Neural crest cell (in vitro differentiated cells): ENCODE data around the gene DGKH. TPM values are rescaled to one million over a fixed set of nuclear protein-coding genes. Genes with fewer than 3 reads are reported as not detected.
"Not testable (repeated sequence)": the region's sequence is repeated elsewhere in the genome, so short reads cannot be mapped to it uniquely, and the experiment has no call there.

Source experiments
- DNase-seq: peaks from one replicate; pipeline ENCODE4 v3.0.0; 2021; ENCODE audit warnings: low read depth, mixed read lengths, low spot score
- H3K27ac Mint-ChIP-seq: one replicate; pipeline ENCODE4 v1.8.0; 2021; ENCODE audit warnings: mild to moderate bottlenecking, mixed read lengths; ENCODE audit not compliant: unreplicated experiment
- H3K27me3 Mint-ChIP-seq: 2 replicates; pipeline ENCODE4 v1.8.0; 2021; ENCODE audit warnings: low read depth, mild to moderate bottlenecking, mixed read lengths
- H3K36me3 Mint-ChIP-seq: 2 replicates; pipeline ENCODE4 v1.8.0; 2021; ENCODE audit warnings: low read depth, mild to moderate bottlenecking, mixed read lengths
- H3K4me1 Mint-ChIP-seq: 2 replicates; pipeline ENCODE4 v1.8.0; 2021; ENCODE audit warnings: mixed read lengths
- H3K4me3 Mint-ChIP-seq: one replicate; pipeline ENCODE4 v1.8.0; 2021; ENCODE audit warnings: mild to moderate bottlenecking, mixed read lengths
- H3K9me3 Mint-ChIP-seq: 2 replicates; pipeline ENCODE4 v1.8.0; 2021; ENCODE audit warnings: mixed read lengths
- CTCF ChIP-seq: fragments of 200-600 bp; sonication (generic); conservative IDR thresholded peaks from 2 replicates; pipeline ENCODE4 v1.5.0; 2021; ENCODE audit warnings: antibody characterized with exemption, mild to moderate bottlenecking
- total RNA-seq: library from RNA; stranded (reverse); gene quantifications from 2 replicates; pipeline ENCODE4 v1.2.1, GENCODE V29; 2021

The DGKH gene
- total RNA-seq, 1 donor from 2014 or later, result 12.4 TPM

- peaks cover 19% of the 10 kb centered on the region for H3K36me3 Mint-ChIP-seq
- DNase-seq, result no peak
- no peak overlapping the region for H3K4me3 Mint-ChIP-seq
- H3K9me3 Mint-ChIP-seq, result peaks cover 4% of the 10 kb centered on the region
- H3K27me3 Mint-ChIP-seq, result no peaks in the 10 kb centered on the region
- no peak for TF ChIP-seq CTCF
- H3K27ac Mint-ChIP-seq, result no peak overlapping the region
- peaks cover 9% of the 10 kb centered on the region for H3K4me1 Mint-ChIP-seq
Observed at GRCh38 chr13:42223681-42224080, 175.2 kb downstream of the DGKH start.

- Mint-ChIP-seq H3K27ac (no peak overlapping the region), H3K4me3 (no peak overlapping the region), H3K9me3 (peaks cover 4% of the 10 kb centered on the region), H3K36me3 (peaks cover 19% of the 10 kb centered on the region), H3K27me3 (no peaks in the 10 kb centered on the region), H3K4me1 (peaks cover 9% of the 10 kb centered on the region)
- no peak for DNase-seq
- no peak for TF ChIP-seq CTCF
Observed at GRCh38 chr13:42225051-42225450, 176.6 kb downstream of the DGKH start.

GRCh38 chr13:42226759-42227158, 178.3 kb downstream of the DGKH start:
- not testable (repeated sequence) for H3K9me3 Mint-ChIP-seq, DNase-seq, H3K4me1 Mint-ChIP-seq, H3K27me3 Mint-ChIP-seq, H3K4me3 Mint-ChIP-seq, H3K27ac Mint-ChIP-seq
- peaks cover 19% of the 10 kb centered on the region for H3K36me3 Mint-ChIP-seq

GRCh38 chr13:42228527-42228926, 180.1 kb downstream of the DGKH start:
- DNase-seq, result no peak

GRCh38 chr13:42229287-42229686, 180.8 kb downstream of the DGKH start:
- H3K27ac Mint-ChIP-seq, result no peak overlapping the region
- H3K4me1 Mint-ChIP-seq, result peaks cover under 1% of the 10 kb centered on the region
- no peak for DNase-seq
- H3K27me3 Mint-ChIP-seq, result no peaks in the 10 kb centered on the region
- no peak for TF ChIP-seq CTCF
- H3K36me3 Mint-ChIP-seq, result peaks cover 17% of the 10 kb centered on the region
- no peak overlapping the region for H3K4me3 Mint-ChIP-seq
- H3K9me3 Mint-ChIP-seq, result peaks cover 4% of the 10 kb centered on the region

More at GRCh38 chr13:42228527-42228926, 180.1 kb downstream of the DGKH start:
- Mint-ChIP-seq H3K27ac (no peak overlapping the region), H3K9me3 (peaks cover 4% of the 10 kb centered on the region), H3K27me3 (no peaks in the 10 kb centered on the region), H3K36me3 (peaks cover 19% of the 10 kb centered on the region), H3K4me1 (no peaks in the 10 kb centered on the region), H3K4me3 (no peak overlapping the region)
- no peak for TF ChIP-seq CTCF

GRCh38 chr13:42232671-42233070, 184.2 kb downstream of the DGKH start:
- Mint-ChIP-seq H3K4me3 (no peak overlapping the region), H3K4me1 (peaks cover 4% of the 10 kb centered on the region), H3K27ac (no peak overlapping the region), H3K36me3 (peaks cover 4% of the 10 kb centered on the region), H3K9me3 (no peaks in the 10 kb centered on the region), H3K27me3 (no peaks in the 10 kb centered on the region)
- no peak for DNase-seq
- TF ChIP-seq CTCF, result no peak
